SIG-M5 (cell line): ENCODE results near the gene PAPPA.

Experiments
- DNase-seq: peaks from one replicate; lab custom pipeline; 2025; lab: John Stamatoyannopoulos, UW

Gene PAPPA

DNA sequence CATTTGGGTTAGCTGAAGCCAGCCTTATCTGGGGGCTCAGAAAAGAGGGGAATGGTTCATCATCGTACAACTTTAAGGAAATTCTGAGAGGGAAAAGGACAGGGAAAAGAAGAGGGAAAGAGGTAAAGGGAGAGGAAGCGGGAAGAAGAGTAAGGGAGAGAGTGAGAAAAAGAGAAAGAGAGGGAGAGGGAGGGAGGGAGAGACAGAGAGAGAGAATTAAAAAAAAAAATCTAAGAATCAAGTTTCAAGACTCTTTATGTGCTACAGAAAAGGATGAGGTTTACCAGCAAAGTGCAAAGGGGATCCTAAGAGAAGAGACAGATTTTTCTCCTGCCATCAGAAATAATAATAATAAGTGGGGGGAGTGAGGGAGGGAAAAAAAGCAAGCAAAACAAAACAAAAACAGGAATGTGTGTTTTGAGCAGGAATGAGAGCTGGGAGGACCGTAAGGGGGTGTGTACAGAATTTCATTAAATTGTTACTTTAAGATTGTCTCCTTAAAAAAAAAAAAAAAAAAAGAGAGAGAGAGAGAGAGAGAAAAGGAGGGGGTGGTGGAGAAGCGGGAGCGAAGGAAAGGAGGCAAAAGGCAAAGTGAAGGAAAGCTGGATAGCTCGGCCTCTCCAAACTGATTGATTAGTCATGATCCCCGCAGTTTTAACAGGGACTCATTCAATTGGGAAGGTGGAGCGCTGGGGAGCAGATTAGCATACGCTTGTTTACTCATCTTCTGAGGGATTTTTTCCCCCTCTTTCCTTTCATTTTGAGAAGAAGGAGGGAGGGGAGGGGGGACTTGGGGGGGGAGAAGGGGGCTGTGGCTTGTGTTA lies 438 bp upstream of the PAPPA start:
- DNase-seq, result no peak

DNA sequence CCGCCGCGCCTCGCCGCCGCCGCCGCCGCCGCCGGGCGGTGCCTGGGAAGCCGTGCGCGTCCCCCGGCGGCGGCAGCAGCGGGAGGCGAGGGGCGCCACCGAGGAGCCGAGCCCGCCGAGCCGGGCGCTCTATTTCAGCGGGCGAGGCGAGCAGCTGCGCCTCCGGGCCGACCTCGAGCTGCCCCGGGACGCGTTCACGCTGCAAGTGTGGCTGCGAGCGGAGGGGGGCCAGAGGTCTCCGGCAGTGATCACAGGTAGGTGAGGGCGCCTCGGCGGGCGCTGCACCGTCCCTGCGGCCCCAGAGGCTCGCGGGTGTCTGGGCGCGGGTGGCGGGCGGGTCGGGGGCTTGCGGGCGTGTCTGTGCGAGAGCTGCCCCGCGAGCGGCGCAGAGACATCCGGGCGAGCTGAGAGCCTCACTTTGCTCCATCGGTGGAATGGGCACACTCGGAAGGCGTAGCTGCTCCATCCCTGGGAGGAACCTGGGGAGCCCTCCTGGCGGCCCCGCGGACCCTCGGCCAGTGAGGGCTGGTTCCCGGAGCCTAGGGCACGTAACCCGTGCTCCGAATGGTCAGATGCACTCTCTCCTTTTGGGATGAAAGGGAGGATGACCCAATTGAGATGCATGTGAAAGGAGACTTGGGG lies 864 bp downstream of the PAPPA start:
- no peak for DNase-seq

DNA sequence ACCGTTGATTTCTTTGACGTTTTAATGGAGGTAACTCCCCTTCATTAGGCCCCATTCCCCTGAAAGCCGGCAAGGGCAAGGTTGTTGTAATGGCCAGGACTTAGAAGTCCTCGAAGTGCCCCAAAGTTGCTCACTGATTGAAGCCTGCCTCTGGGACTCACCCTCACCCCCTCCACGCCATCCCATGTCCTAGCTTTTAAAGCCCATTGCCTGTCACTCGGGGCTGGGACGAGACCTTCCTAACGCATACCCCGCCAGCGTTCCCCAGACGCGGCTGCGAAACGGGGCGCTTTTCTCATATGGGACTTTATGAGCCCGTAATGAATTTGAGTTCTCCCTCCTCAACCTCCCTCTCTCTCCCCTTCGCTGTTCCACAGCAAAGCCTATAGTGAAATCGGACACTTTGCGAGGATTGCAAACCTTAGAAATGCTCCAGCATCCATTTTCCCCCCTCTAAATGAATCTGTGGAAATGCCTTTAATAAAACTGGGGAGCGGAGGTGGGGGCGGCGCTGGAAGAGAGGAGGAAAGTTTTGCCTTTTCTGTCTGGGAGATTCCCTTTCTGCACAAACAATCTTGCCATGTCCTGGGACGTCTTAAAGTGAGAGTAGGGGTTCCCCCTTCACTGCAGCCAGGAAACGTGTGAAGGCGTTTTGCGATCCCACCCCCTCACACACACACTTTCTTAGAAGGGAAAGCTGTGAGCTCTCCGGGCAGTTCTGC lies 1.5 kb downstream of the PAPPA start:
- no peak for DNase-seq

DNA sequence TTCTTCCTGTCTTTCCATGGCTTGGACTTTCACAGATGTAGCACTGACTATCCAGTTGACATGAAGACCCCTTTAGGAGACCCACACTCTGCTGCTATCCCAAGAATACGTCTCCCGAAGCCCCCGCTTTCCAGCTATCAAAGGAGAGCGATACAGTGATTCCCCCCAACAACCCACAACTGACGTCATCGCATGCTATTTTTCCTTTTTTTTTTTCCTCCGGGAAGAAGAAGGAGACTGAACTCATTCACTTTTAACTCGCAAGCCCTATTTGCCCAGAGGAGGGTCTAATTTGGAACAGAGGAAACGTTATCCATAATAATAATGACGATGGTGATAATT lies 2.1 kb downstream of the PAPPA start:
- no peak for DNase-seq

GRCh38 chr9:116156621-116157314 lies 3.2 kb downstream of the PAPPA start:
- DNase-seq, result no peak

- DNase-seq, result no peak
Measured at GRCh38 chr9:116157436-116158138, 4.0 kb downstream of the PAPPA start.

- no peak for DNase-seq
Measured at GRCh38 chr9:116160676-116161571, 7.3 kb downstream of the PAPPA start.

DNA sequence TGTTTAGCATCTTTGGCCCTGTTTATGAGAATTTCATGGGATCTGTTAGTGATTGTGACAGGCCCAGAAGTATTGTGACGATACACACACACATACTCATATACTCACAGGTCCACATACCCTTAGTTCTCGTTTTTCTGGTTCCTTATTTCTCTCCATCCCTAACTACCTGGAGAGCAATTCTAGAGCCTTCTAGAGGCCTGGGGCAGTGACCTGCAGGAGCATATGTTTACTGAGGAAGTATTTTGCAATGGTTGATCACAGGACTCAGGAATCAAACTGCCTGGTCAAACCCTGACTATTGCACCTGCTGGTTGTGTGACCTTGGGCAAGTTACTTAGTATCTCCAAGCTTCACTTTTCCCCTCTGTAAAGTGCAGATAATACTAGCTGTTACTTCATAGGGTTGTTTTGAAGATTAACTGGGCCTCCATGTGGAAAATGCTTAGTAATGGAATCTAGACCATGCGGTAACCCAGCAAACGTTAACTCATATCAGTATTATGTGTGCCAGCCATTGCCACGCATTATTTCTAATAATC lies 8.7 kb downstream of the PAPPA start:
- DNase-seq, result no peak

DNA sequence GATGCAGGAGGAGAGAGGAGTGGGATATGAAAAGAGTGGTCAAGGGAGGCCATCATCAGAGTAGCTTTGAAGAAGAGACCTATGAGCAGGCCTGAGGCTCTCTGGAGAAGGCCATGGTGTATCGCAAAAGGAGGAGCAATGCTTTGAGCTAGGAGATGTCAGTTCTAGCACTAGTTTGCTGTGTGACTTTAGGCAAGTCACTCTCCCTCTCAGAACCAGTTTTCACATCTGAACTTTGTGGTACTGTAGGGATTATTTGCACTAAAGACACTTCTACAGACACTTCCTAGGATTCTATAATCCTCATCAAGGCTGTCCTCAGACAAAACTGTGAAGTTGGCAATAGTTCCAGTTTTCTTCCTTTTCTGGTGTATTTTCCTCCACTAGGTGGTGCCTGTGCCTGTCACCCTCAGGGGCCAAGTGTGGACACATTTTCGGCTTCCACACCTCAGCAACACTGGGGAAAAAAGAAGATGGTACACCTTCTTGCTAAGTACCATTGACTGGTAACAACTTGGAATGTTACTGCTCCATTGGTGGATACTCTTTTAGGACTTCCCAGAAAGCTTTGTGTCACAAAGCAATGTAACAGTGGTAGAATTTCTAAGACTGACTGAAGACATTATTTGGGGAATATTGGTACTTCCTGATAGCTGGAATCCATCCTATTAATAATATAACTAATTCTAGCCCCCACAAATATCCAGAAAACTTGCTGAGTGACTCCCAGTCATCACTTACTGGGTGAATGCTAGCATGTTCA lies 9.9 kb downstream of the PAPPA start:
- DNase-seq, result no peak

- DNase-seq, result no peak
Measured at GRCh38 chr9:116165912-116166311, 12.3 kb downstream of the PAPPA start.

- no peak for DNase-seq
Measured at GRCh38 chr9:116166713-116167112, 13.1 kb downstream of the PAPPA start.

- DNase-seq, result no peak
Measured at GRCh38 chr9:116168231-116168630, 14.6 kb downstream of the PAPPA start.

DNA sequence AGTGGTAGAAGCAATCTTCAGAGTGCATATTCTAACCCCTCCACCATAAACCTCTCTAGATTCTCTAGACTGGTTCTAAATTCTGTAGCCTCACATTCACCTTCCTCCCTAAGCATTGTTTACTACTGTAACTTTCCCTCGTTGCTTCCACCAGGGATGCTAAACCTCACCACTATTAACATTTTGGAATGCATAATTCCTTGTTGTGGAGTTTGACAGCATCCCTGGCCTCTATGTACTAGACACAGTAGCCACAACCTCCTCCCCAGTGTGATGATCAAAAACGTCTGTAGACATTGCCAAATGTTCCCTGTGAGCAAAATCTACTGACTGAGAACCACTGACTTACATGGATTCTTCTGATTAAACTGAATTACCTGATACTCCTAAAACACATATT lies 18.6 kb downstream of the PAPPA start:
- DNase-seq, result no peak

DNA sequence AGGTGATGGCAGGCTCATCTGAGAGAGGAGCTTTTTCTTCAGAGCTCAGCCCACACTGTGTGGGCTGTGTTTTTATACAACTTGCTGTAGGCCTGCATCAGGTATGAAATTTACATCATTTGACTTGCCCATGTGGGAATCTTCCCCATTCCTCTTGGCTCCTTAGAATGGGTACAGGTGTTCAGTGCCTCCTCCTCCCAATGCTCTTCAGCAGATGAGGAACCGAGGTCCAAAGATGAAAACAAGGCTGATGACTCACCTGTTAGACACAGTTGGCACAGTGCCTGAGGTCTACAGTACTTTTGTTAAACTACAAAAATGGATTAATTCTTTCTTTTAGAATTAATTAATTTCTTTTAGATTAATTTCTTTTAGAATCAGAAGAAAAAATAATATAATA lies 20.8 kb downstream of the PAPPA start:
- DNase-seq, result no peak

GRCh38 chr9:116175614-116176013 lies 22.0 kb downstream of the PAPPA start:
- no peak for DNase-seq

- DNase-seq, result no peak
Measured at GRCh38 chr9:116178481-116179211, 25.1 kb downstream of the PAPPA start.

GRCh38 chr9:116179568-116179967 lies 26.0 kb downstream of the PAPPA start:
- no peak for DNase-seq

- DNase-seq, result no peak
Measured at GRCh38 chr9:116181853-116182610, 28.4 kb downstream of the PAPPA start.
